HG02798 (cell line): ENCODE results near the gene DNAL4.

Source experiments
- ATAC-seq: cut with Tn5 transposase; IDR thresholded peaks from one replicate; pipeline ENCODE4 v1.9.1; 2021; ENCODE audit warnings: mild to moderate bottlenecking; ENCODE audit not compliant: unreplicated experiment, poor library complexity

DNAL4 gene

DNA sequence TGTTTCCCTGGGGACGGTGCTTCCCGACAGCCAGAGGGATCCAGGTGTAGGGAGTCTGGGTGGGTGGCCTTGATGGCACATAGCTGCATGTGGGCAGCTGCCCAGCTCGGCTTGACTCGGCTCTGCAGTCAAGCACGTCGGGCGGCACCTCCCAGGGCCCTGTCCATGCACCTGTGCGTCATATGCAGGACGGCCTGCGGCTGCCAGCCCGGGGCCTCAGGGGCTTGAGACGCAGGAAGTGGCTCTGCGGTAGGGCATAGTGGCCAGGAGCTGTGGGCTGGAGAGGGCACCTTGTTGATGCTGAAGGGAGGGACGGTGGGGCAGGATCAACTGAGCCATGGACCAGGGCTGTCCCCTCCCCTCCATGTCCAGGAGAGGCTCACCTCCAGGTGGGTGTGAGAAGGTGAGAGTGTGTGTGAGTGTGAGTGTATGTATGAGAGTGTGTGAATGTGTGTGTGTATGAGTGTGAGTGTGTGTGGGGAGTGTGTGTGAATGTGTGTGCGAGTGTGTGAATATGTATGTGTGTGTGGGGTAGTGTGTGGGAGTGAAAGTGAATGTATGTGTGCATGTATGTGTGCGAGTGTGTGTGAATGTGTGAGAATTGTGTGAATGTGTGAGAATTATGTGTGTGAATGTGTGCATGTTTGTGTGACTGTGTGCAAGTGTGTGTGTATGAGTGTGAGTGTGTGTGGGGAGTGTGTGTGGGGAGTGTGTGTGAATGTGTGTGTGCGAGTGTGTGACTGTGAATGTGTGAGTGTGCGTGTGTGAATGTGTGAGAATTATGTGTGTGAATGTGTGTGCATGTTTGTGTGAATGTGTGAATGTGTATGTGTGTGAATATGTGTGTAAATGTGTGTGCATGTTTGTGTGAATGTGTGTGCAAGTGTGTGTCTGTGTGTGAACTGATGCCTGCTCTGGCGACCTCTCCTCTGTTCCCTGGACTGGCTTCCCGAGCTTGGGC is 32.5 kb downstream of the DNAL4 start:
- ATAC-seq: no peak

DNA sequence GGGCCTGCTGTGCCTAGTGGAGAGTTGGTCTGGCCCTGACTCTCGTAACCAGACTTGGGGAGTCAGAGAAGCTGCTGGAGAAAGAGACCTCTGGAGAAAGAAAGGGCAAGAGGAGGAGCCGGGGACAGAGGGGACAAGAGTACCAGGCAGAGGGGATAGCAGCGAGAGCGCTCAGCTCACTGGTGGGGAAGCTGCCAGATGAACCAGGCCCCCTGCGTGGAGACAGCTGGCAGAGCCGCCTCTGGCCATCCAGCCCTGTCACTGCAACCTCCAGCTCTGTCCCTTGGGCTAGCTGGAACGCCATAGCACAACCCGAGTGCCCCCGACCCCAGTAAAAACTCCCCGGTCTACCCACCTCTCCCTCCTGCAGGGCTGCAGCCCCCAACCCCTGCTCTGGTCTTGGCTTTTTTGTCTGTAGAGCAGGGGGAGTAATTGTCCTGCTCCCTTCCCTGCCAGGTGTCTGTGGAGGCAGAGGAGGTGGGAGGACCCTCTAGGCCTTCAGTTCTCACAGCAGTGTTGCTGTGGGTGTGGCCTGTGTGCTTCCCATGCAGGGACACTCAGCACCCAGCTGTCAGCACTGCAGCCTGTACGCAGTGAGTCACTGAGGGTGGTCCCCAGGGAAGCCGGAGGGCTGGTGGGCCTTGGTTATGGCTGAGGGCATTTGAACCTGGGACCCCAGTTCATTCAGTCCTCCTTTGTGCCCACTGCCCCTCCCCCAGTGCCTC is 33.3 kb downstream of the DNAL4 start:
- no peak for ATAC-seq

- no peak for ATAC-seq
Observed at GRCh38 chr22:38759005-38759404, 34.9 kb downstream of the DNAL4 start.

DNA sequence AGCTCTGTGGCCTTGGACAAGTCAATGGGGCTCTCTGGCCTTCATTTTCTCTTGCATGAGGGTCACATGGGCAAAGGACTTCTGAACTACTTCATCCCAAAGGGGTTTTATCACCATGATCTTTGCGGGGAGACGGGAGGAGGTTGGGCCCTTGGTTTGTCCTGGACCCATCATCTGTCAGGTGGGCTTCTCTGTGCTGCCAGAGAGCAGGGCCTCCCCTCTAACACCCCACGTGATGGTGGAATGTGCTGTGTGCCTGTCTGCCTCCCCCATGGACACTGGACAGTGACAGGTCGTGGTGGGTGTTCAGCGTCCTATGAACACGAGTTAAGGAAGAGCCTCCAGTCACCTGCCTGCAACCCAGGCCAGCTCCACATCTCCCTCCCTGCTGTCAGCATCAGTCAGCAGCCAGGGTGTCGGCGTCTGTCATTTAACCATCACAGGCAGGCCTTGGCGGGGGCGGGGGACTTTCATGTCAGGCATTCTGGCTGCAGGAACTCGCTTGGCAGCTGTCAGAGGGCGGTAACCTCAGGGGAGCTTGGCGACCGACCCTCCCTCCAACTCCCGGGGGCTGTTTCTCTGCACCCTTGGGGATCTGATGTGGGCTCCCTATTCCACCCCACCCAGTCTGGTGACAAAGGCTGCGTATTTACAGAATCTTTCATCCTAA is 35.5 kb downstream of the DNAL4 start:
- ATAC-seq: no peak

- ATAC-seq: no peak
Observed at GRCh38 chr22:38757464-38757757, 36.5 kb downstream of the DNAL4 start.

DNA sequence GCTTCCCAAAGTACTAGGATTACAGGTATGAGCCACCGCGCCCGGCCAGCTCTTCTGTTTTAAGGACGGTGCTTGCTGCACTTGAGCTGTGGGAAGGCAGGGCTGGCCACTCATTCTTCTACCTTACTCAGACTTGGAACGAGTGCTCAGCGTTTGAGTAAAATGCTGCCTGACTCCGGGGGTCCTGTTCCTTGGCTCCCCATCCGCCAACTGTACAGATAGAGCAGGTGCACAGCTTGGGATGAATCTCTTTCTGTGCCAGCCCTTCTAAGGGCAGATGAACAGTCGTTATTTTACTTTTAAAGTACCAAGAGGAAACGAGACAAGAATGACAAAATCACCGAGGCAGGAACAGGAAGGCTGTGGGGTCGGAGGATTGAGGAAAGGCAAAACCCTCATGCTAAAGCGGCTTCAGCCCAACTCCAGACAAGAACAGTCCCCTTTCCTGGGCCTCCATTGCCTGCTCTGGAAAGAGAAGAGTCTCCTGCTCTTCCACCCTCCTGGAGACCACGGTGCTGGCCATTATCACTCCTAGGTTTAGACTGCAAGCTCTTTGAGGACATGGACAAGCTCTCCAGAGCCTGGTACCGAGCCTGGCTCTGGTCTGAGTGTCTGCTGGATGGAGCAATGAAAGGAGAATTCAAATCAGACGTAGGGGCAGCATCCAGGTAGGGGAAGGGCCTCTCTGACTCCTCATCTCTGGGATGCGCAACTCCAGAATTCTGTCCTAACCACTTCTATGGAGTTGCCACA is 37.1 kb downstream of the DNAL4 start:
- no peak for ATAC-seq

DNA sequence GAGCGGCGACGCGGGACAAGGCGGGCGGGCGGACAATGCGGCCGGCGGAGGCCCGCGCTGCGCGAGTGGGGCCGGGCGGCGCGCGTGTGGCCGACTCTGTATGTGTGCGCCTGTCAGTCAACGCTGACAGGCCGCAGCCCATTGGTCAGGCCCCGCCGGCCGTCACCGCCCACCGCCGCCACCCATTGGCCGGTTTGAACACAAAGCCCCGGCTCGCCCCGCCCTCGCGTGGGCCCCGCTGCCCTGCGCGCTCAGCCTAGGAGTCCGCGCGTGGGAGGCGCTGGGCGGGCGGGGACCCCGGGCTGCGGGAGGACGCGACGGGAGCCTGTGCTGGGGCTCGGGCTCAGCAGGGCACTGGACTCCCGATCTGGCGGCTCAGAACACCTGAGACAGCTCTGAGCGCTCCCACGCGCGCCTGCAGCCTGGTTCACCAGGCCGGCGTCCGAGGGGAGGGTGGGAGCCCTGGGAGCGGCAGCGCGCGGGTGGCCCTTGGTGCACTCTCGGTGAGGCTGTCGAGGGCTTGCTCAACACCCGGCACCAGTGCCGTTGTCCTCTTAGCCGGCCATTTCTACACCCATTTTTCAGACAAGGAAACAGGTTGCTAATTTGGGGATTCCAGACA is 37.9 kb downstream of the DNAL4 start, which contains the start of gene SUN2:
SUN2 (minus strand) TSS at position 88 of the 622 bp plus-strand sequence. CDS start 3,370 bp downstream, outside the sequence.
- peak; percentile 82 for ATAC-seq

GRCh38 chr22:38755155-38755910 is 38.6 kb downstream of the DNAL4 start:
- peak; percentile 45 for ATAC-seq

DNA sequence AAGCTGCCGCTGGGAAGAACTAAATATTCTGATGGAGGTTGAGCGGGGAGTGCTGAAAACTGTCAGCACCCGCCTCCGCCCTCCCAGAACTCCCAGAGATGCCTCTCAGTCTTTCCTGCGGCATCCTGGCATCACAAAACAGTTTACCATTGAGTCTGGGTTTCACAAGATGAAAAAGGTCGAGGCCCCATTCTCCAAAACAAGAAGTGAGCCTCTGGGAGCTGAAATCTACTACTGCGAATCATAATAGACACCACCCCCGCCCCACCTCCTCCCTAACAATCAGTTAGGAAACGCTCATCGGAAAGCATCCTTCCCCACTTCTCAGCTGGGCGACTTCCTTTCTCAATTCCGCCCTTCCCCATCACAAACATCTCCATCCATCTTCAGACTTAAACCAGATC is 39.2 kb downstream of the DNAL4 start:
- no peak for ATAC-seq

- no peak for ATAC-seq
Observed at GRCh38 chr22:38753948-38754750, 39.8 kb downstream of the DNAL4 start.

GRCh38 chr22:38751422-38752346 is 42.3 kb downstream of the DNAL4 start:
- ATAC-seq: peak; percentile 33

- ATAC-seq: no peak
Observed at GRCh38 chr22:38751066-38751421, 42.9 kb downstream of the DNAL4 start.

GRCh38 chr22:38750638-38751037 is 43.3 kb downstream of the DNAL4 start:
- no peak for ATAC-seq

DNA sequence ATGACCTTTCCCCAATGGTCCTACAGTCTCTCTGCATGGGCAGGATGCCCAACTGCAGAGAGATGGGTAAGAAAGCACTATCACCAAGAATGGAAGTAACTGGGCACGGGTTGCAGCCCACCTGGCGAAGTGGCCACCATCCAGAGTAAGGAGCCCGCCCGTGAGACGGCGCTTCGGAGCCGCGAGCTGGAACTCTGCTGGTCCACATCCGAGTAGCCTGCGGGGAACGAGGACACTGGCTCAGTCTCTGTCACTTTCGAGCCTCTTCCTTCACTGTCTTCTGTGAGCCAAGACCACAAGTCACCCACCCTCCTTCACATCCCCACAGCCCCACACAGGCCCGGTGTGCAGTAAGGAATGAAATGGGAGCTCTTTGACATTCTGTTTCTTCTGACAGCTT is 43.8 kb downstream of the DNAL4 start:
- ATAC-seq: no peak

- no peak for ATAC-seq
Observed at GRCh38 chr22:38748487-38749136, 45.3 kb downstream of the DNAL4 start.

- no peak for ATAC-seq
Observed at GRCh38 chr22:38745676-38746460, 48.1 kb downstream of the DNAL4 start.
